GM19397 (cell line): Measurements from ENCODE around the gene ICAM2.
A peak's percentile ranks its signal among the peaks of the same experiment; 100 is the strongest.

ENCODE experiments used
- ATAC-seq: cut with Tn5 transposase; IDR thresholded peaks from one replicate; pipeline ENCODE4 v1.9.1; 2021; ENCODE audit warnings: mild to moderate bottlenecking, moderate library complexity; ENCODE audit not compliant: unreplicated experiment

ICAM2 gene

GRCh38 chr17:64020056-64020766 lies at the start of gene ICAM2:
TSS of gene ICAM2 (minus strand) at chr17:64020633. CDS start at chr17:64006691, 13,942 bp downstream.
- ATAC-seq: peak; percentile 61

- ATAC-seq: no peak
Measured at GRCh38 chr17:64070213-64070612, 49.8 kb upstream of the ICAM2 start.

- ATAC-seq: no peak
Measured at GRCh38 chr17:64069143-64069542, 48.7 kb upstream of the ICAM2 start.

- no peak for ATAC-seq
Measured at GRCh38 chr17:64067657-64068056, 47.2 kb upstream of the ICAM2 start.

- ATAC-seq: no peak
Measured at GRCh38 chr17:64066716-64067115, 46.3 kb upstream of the ICAM2 start.

GRCh38 chr17:64065161-64065560 lies 44.7 kb upstream of the ICAM2 start:
- no peak for ATAC-seq

- ATAC-seq: no peak
Measured at GRCh38 chr17:64064331-64064730, 43.9 kb upstream of the ICAM2 start.

- ATAC-seq: no peak
Measured at GRCh38 chr17:64063766-64064224, 43.4 kb upstream of the ICAM2 start.

GRCh38 chr17:64063088-64063487 lies 42.7 kb upstream of the ICAM2 start:
- no peak for ATAC-seq

GRCh38 chr17:64061178-64061898 lies 40.9 kb upstream of the ICAM2 start:
- ATAC-seq: no peak

GRCh38 chr17:64060331-64060730 lies 39.9 kb upstream of the ICAM2 start:
- no peak for ATAC-seq

- no peak for ATAC-seq
Measured at GRCh38 chr17:64059756-64060155, 39.3 kb upstream of the ICAM2 start.

- no peak for ATAC-seq
Measured at GRCh38 chr17:64058621-64059020, 38.2 kb upstream of the ICAM2 start.

- ATAC-seq: no peak
Measured at GRCh38 chr17:64057701-64058263, 37.3 kb upstream of the ICAM2 start.

GRCh38 chr17:64056269-64057005 lies 36.0 kb upstream of the ICAM2 start:
- peak; percentile 73 for ATAC-seq

- no peak for ATAC-seq
Measured at GRCh38 chr17:64055183-64056142, 35.0 kb upstream of the ICAM2 start.

- ATAC-seq: no peak
Measured at GRCh38 chr17:64054304-64054703, 33.9 kb upstream of the ICAM2 start.

- no peak for ATAC-seq
Measured at GRCh38 chr17:64053101-64053500, 32.7 kb upstream of the ICAM2 start.

GRCh38 chr17:64051153-64051552 lies 30.7 kb upstream of the ICAM2 start:
- ATAC-seq: no peak

- no peak for ATAC-seq
Measured at GRCh38 chr17:64048805-64049204, 28.4 kb upstream of the ICAM2 start.
